Kidney (tissue), 14 donors: Measurements from ENCODE around the gene GUCA1A. TPM values are rescaled to one million over a fixed set of nuclear protein-coding genes. Genes with fewer than 3 reads are reported as not detected.

Experiments used
- DNase-seq, 5 donors: peaks; one replicate each; pipeline ENCODE4 v3.0.0-alpha.2; 2013 to 2020
- FAIRE-seq: peaks from 2 replicates; lab custom pipeline; 2012; peaks lifted over from hg19 to GRCh38; lab: Jason Lieb, UNC
- H3K27ac ChIP-seq, 2 donors: one replicate each; pipeline ENCODE4 v1.7.0; 2013; ENCODE audit warnings: low read depth in 2 of 2, low read length in 2 of 2, inconsistent platforms in 1 of 2
- H3K27me3 ChIP-seq: one replicate; pipeline ENCODE4 v1.7.1; 2013; ENCODE audit warnings: low read length, inconsistent platforms; ENCODE audit not compliant: control insufficient read depth, insufficient read depth
- H3K36me3 ChIP-seq, 3 donors: one replicate each; pipeline versions ENCODE4 v1.7.0 to v1.7.1; 2013; ENCODE audit warnings: low read length in 3 of 3, control low read depth in 1 of 3, inconsistent platforms in 1 of 3; ENCODE audit not compliant: insufficient read depth in 3 of 3, control insufficient read depth in 2 of 3
- H3K4me1 ChIP-seq, 3 donors: one replicate each; pipeline versions ENCODE4 v1.7.0 to v1.7.1; 2013; ENCODE audit warnings: low read length in 3 of 3, inconsistent platforms in 1 of 3, low read depth in 1 of 3; ENCODE audit not compliant: control insufficient read depth in 2 of 3, insufficient read depth in 2 of 3
- H3K4me3 ChIP-seq, 3 donors: one replicate each; pipeline versions ENCODE4 v1.7.0 to v1.8.1; 2013; ENCODE audit warnings: low read length in 3 of 3, control low read depth in 1 of 3, inconsistent platforms in 1 of 3
- H3K9ac ChIP-seq, 3 donors: one replicate each; pipeline versions ENCODE4 v1.7.0 to v1.7.1; 2013; ENCODE audit warnings: low read length in 3 of 3, control low read depth in 1 of 3, inconsistent platforms in 1 of 3
- H3K9me3 ChIP-seq, 3 donors: one replicate each; pipeline versions ENCODE4 v1.7.0 to v1.7.1; 2013; ENCODE audit warnings: low read length in 3 of 3, control low read depth in 1 of 3, inconsistent platforms in 1 of 3; ENCODE audit not compliant: control insufficient read depth in 2 of 3, insufficient read depth in 1 of 3
- intact Hi-C: fragments of 100-400 bp; cut with DNase I; formaldehyde crosslinking; loops from one replicate; pipeline ENCODE4 v1.11.1; 2022
- polyA plus RNA-seq: library from polyadenylated mRNA; stranded (reverse); fragments of 350-450 nt; fragmentation: Illumina TruSeq; extraction: RNeasy Lipid Tissue Mini Kit (QIAGEN cat#74804); gene quantifications from one replicate; pipeline ENCODE4 v1.2.3, GENCODE V29; 2014; ENCODE audit warnings: low read depth, low replicate concordance; ENCODE audit not compliant: insufficient read depth
- total RNA-seq: library from RNA; stranded (reverse); fragmentation: NEBNext Ultra II Directional; extraction: Animal tissue kit (Norgen Biotek cat#: 25700); gene quantifications from one replicate; pipeline ENCODE4 v1.2.1, GENCODE V29; 2021
- TF ChIP-seq, protein P1 (sequence below): IDR thresholded peaks from 3 replicates; pipeline ENCODE4 v1.5.1; 2012; ENCODE audit warnings: mild to moderate bottlenecking, moderate library complexity, borderline replicate concordance; ENCODE audit not compliant: insufficient read depth; ENCODE audit errors: extremely low read depth
- donor health status: control.
- donor health status: control.
- donor health status: control.
- donor health status: control.
- donor health status: control.
- donor health status: DM: yes; HTN: yes; CAD: no.
- donor health status: Normal renal cell carcinoma (clear cell type).

The GUCA1A gene
- total and polyA plus RNA-seq, 2 donors from 2014 or later, result not detected

DNA sequence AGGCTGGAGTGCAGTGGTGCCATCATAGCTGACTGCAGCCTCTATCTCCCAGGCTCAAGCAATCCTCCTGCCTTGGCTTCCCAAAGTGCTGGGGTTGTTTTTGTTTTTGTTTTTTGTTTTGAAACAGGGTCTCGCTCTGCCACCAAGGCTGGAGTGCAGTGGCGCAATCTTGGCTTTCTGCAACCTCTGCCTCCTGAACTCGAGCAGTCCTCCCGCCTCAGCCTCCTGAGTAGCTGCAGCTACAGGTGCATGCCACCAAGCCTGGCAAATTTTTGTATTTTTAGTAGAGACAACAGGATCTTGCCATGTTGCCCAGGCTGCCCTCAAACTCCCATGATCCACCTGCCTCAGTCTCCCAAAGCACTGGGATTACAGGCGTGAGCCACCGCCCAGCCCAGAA lies 35.0 kb upstream of the GUCA1A start:
- DNase-seq (no peak), FAIRE-seq (no peak)
- Histone ChIP-seq H3K4me3 (no peak overlapping the region), H3K36me3 (no peaks in the 10 kb centered on the region), H3K9me3 (no peaks in the 10 kb centered on the region), H3K27ac (no peak overlapping the region), H3K9ac (no peak overlapping the region), H3K4me1 (peaks cover 2 to 16% (median 16%) of the 10 kb centered on the region in 3 donors), H3K27me3 (no peaks in the 10 kb centered on the region)
- intact Hi-C loops, result no loop called here
- TF ChIP-seq, protein P1, sequence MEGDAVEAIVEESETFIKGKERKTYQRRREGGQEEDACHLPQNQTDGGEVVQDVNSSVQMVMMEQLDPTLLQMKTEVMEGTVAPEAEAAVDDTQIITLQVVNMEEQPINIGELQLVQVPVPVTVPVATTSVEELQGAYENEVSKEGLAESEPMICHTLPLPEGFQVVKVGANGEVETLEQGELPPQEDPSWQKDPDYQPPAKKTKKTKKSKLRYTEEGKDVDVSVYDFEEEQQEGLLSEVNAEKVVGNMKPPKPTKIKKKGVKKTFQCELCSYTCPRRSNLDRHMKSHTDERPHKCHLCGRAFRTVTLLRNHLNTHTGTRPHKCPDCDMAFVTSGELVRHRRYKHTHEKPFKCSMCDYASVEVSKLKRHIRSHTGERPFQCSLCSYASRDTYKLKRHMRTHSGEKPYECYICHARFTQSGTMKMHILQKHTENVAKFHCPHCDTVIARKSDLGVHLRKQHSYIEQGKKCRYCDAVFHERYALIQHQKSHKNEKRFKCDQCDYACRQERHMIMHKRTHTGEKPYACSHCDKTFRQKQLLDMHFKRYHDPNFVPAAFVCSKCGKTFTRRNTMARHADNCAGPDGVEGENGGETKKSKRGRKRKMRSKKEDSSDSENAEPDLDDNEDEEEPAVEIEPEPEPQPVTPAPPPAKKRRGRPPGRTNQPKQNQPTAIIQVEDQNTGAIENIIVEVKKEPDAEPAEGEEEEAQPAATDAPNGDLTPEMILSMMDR, result no peak

DNA sequence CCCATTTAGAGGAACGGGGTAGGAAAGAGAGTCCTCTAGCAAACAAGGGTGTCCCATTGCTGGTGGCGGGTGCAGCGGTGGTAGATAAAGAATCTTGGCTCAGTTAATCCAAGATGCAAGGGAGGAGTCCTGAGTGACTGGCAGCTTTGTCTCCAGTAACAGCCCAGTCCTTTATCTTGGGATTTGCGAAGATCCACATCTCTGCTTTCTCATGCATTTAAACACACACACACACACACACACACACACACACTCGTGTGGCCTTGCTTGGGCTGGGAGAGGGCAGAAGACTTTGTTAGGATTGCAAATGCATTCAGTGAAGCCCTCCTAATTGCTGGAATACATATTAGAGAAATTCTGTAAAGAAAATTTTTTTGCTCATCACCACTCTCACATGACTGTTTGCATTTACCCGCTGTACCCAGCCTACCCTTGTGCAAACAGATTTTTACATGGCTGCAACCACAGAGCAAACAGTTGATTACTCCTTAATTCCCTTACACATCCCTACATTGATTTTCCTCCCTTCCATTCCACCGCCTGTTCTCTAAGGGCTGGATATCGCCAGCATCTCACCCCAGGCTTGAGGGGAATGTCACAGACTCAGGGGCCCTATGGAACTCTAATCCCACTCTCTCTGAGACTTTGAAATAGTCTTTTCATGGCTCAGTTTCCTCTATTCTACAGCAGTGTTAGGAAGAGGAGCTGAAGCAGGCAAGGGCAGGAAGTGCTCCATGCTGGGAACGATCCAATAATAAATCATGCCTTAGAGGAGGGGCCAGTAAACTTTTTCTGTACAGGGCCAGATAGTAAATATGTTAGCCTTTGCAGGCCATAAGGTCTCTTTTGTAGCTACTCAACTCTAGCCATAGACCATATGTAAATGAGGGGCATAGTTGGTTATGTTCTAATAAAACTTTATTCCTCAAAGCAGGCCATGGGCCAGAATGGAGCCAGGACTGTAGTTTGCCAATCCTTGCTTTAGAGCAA lies 34.2 kb upstream of the GUCA1A start:
- Histone ChIP-seq H3K9ac (no peak overlapping the region), H3K36me3 (no peaks in the 10 kb centered on the region), H3K27ac (no peak overlapping the region), H3K27me3 (no peaks in the 10 kb centered on the region), H3K4me3 (no peak overlapping the region), H3K4me1 (peaks cover 2 to 16% (median 16%) of the 10 kb centered on the region in 3 donors), H3K9me3 (no peaks in the 10 kb centered on the region)
- FAIRE-seq, result no peak
- intact Hi-C loops, result no loop called here
- DNase-seq, result no peak
- TF ChIP-seq, protein P1, result no peak

DNA sequence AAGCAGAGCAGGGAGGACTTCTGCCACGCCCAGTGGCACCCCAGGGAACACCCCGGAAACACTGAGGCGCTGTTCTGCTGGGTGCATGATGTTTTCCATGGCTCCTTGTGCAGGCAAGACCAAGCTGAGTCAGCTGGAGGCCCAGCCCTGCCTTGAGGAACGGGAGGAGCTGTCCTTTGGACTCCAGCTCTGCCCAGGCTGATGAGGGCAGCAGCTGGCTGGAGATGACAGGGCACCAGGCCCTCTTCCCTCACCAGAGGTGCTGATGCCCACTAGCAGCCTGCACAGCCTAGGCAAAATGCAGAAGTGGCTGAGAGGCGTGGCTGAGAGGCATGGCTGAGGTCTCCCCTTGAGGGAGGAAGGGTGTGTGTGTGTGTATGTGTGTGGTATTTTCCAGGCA lies 33.1 kb upstream of the GUCA1A start:
- Histone ChIP-seq H3K27ac (no peak overlapping the region), H3K9me3 (no peaks in the 10 kb centered on the region), H3K36me3 (no peaks in the 10 kb centered on the region), H3K9ac (no peak overlapping the region), H3K27me3 (no peaks in the 10 kb centered on the region), H3K4me1 (peaks cover 2 to 16% (median 16%) of the 10 kb centered on the region in 3 donors), H3K4me3 (no peak overlapping the region)
- FAIRE-seq, result no peak
- no peak for DNase-seq
- intact Hi-C loops, result no loop called here
- TF ChIP-seq, protein P1, result no peak
